ENCODE results near the gene FBXL4. TPM values are rescaled to one million over a fixed set of nuclear protein-coding genes. Genes with fewer than 3 reads are reported as not detected.

Gene FBXL4
- polyA plus RNA-seq, 1 donor: 8.3 TPM

DNA sequence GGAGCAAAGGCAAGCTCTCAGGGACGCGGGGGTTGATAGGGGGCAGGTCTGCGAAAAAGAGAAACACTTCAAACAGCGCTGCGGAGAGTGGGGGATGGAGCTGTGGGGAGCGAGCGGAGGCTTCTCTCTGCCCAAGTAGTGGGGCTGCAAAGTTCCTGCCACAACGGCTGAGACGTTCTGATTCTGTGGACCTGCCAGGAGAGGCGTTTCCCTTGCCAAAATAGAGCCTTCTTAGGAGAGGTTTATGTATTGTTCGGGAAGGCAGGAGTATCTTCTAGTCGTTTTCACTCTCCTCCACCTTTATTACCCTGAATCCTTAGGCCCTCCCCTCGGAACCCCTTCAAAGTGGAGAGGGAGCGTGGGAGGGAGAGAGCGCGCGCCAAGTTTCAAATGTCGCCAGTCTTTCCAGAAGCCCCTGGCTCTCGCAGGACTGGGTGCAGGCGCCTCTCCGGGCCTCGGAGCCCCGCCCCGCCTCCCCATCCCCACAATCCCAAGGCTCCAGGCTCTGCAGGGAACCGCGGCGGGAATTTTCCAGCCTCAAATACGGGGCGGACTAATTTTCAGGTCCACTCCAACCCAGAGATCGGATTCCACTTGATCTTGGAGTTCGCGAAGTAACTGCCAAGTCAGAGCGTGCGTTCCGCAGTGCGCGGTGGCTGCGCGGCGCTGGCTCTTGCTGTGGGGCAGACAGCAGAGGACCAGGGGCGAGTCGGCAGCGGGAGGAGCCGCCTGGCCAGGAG lies 123.4 kb downstream of the FBXL4 start:
- no peak for DNase-seq

DNA sequence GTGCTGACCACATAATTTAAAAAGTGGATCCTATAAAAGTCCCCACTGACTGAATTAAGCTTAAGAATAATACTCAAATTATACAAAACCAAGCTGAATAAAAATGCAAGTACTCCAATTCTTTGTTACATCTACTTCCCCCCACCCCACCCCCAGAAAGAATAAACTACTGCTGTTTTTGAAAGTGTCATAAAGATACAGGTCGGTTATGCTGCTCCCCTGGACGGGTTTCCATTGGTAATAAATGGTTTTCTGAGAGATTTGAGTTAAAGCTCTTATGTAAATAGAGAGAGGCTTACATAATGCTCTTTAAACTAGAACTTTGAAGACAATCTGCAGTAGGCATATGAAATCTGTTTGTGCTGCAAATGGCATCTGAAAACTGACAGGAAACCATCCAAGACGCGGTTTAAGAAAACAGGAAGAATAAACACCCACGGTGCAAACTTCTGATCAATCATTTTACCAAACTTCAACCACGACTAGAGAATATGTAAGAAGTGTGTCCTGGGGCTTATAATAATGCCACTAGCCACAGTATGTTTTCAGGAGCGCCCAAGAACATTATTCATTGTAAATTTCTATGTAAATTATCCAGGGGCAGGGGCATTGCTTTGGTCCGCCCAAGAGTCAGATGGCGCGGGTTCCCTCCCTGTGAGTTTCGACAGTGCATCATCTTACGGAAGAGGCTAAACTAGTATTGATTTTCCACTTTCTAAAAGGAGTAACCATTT lies 124.2 kb downstream of the FBXL4 start:
- DNase-seq: no peak

DNA sequence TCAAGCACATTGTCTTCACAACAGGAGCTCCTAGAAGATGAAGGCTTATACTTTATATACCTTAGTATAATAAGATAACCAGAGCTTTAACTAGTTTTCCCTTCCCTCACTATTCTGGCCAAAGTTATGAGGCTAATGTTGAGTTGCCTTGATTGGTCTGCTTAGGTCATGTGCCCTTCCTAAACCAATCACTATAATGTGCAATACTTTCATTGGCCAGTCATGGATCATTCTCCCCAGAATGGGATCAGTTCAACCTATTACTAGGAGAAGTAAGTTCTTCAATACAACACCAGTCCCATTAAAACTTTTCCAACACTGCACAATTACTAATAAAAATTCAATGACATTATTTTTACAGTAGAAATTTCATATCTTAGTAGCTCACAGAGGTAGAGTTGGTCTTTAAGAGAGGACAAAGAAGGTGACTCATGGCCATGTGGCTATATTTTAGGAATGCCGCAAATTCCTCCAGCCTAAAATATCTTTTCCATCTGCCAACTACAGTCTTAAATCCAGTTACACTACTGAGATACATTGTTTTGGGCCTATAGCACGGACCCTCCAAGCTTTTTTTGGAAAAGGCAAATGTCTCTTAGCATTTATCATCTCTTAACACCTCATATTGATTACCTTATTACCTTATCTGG lies 125.9 kb downstream of the FBXL4 start:
- no peak for DNase-seq

Other genes starting within 250 kb of the FBXL4 start
- 0.05 TPM for gene POU3F2, start 113.4 kb downstream of the FBXL4 start, polyA plus RNA-seq (ENCODE audit: insufficient read length)

Data from hindlimb muscle (tissue), 1 donor.